ENCODE data around the gene FRAS1.
"Not testable (repeated sequence)": the region's sequence is repeated elsewhere in the genome, so short reads cannot be mapped to it uniquely, and the experiment has no call there.

The FRAS1 gene

GRCh38 chr4:78292341-78292740, 235.2 kb downstream of the FRAS1 start:
- no peak for DNase-seq (ENCODE audit: low read depth)

GRCh38 chr4:78292856-78293255, 235.7 kb downstream of the FRAS1 start:
- no peak for DNase-seq (ENCODE audit: low read depth)

GRCh38 chr4:78293348-78293747, 236.2 kb downstream of the FRAS1 start:
- DNase-seq (ENCODE audit: low read depth): no peak

- no peak for DNase-seq (ENCODE audit: low read depth)
Observed at GRCh38 chr4:78293821-78294301, 236.7 kb downstream of the FRAS1 start.

- DNase-seq (ENCODE audit: low read depth): no peak
Observed at GRCh38 chr4:78296261-78296660, 239.1 kb downstream of the FRAS1 start.

- no peak for DNase-seq (ENCODE audit: low read depth)
Observed at GRCh38 chr4:78297116-78297800, 240.1 kb downstream of the FRAS1 start.

- DNase-seq (ENCODE audit: low read depth): no peak
Observed at GRCh38 chr4:78298618-78299017, 241.5 kb downstream of the FRAS1 start.

GRCh38 chr4:78299565-78299972, 242.4 kb downstream of the FRAS1 start:
- DNase-seq (ENCODE audit: low read depth): no peak

GRCh38 chr4:78307263-78307662, 250.1 kb downstream of the FRAS1 start:
- not testable (repeated sequence) for DNase-seq (ENCODE audit: low read depth)

GRCh38 chr4:78308517-78308916, 251.4 kb downstream of the FRAS1 start:
- no peak for DNase-seq (ENCODE audit: low read depth)

- DNase-seq (ENCODE audit: low read depth): no peak
Observed at GRCh38 chr4:78309352-78309751, 252.2 kb downstream of the FRAS1 start.

- DNase-seq (ENCODE audit: low read depth): no peak
Observed at GRCh38 chr4:78310007-78310739, 253.1 kb downstream of the FRAS1 start.

- no peak for DNase-seq (ENCODE audit: low read depth)
Observed at GRCh38 chr4:78310740-78311115, 253.6 kb downstream of the FRAS1 start.

GRCh38 chr4:78311306-78311705, 254.2 kb downstream of the FRAS1 start:
- DNase-seq (ENCODE audit: low read depth): no peak

- no peak for DNase-seq (ENCODE audit: low read depth)
Observed at GRCh38 chr4:78312989-78313753, 256.0 kb downstream of the FRAS1 start.

- no peak for DNase-seq (ENCODE audit: low read depth)
Observed at GRCh38 chr4:78313754-78314120, 256.6 kb downstream of the FRAS1 start.

- no peak for DNase-seq (ENCODE audit: low read depth)
Observed at GRCh38 chr4:78318126-78318525, 261.0 kb downstream of the FRAS1 start.

- no peak for DNase-seq (ENCODE audit: low read depth)
Observed at GRCh38 chr4:78320349-78320935, 263.3 kb downstream of the FRAS1 start.

GRCh38 chr4:78322032-78322431, 264.9 kb downstream of the FRAS1 start:
- no peak for DNase-seq (ENCODE audit: low read depth)

GRCh38 chr4:78323439-78323838, 266.3 kb downstream of the FRAS1 start:
- DNase-seq (ENCODE audit: low read depth): no peak

GRCh38 chr4:78324625-78325024, 267.5 kb downstream of the FRAS1 start:
- DNase-seq (ENCODE audit: low read depth): no peak
